K562 (cell line): Measurements from ENCODE around the gene SKIL. TPM values are rescaled to one million over a fixed set of nuclear protein-coding genes. Genes with fewer than 3 reads are reported as not detected.

Experiments
- ATAC-seq: fragments of 200-7000 bp; cut with Tn5 transposase; 3 replicates; pipeline ENCODE4 v1.9.1; 2020; ENCODE audit warnings: moderate library complexity
- BruUV-seq: library from RNA; stranded (reverse); fragments of 400-500 nt; replicated peaks from 2 replicates; lab custom pipeline; 2021; lab: Mats Ljungman, UMichigan
- CTCF ChIA-PET: fragments of 300-600 bp; formaldehyde crosslinking; extraction: SDS; loops from one replicate; lab custom pipeline; 2021; ENCODE audit warnings: low intra/inter-chr PET ratio; lab: Yijun Ruan, JAX
- POLR2A ChIA-PET: fragments of 300-600, 350-650 bp; sonication (Branson Sonifier 250); formaldehyde crosslinking; extraction: SDS; loops from one replicate; lab custom pipeline; 2021; ENCODE audit warnings: antibody characterized with exemption, inconsistent platforms; lab: Yijun Ruan, JAX
- DNase-seq, 4 experiments: peaks; one replicate each; pipeline versions ENCODE4 v3.0.0 to v3.0.0-alpha.2; 2011 to 2018; ENCODE audit warnings: low spot score in 3 of 4, mixed read lengths in 3 of 4; ENCODE audit errors: extremely low read depth in 1 of 4
- FAIRE-seq: peaks from 2 replicates; lab custom pipeline; 2011; peaks lifted over from hg19 to GRCh38; lab: Jason Lieb, UNC
- H2AFZ ChIP-seq: 2 replicates; pipeline ENCODE4 v1.6.0; 2011; ENCODE audit warnings: low read depth, low read length, control low read depth, inconsistent platforms
- H3K27ac ChIP-seq: fragments of 200-600 bp; 3 replicates; pipeline ENCODE4 v1.8.0; 2011; ENCODE audit warnings: low read depth, mild to moderate bottlenecking, control low read depth, inconsistent platforms, low read length, moderate library complexity, mixed read lengths; ENCODE audit errors: extremely low read depth
- H3K27me3 ChIP-seq, 2 experiments: fragments of 300-600 bp in 1 of 2; 2 replicates in 1 of 2; 3 replicates in 1 of 2; pipeline versions ENCODE4 v1.6.0 to v1.8.0; 2011; ENCODE audit warnings: inconsistent platforms in 2 of 2, low read length in 2 of 2, mild to moderate bottlenecking in 1 of 2, mixed read lengths in 1 of 2, moderate library complexity in 1 of 2; ENCODE audit not compliant: control insufficient read depth in 2 of 2, insufficient read depth in 2 of 2
- H3K36me3 ChIP-seq: fragments of 300-600 bp; 3 replicates; pipeline ENCODE4 v1.8.0; 2011; ENCODE audit warnings: mild to moderate bottlenecking, low read length, inconsistent platforms; ENCODE audit not compliant: control insufficient read depth, insufficient read depth
- H3K4me1 ChIP-seq, 2 experiments: fragments of 200-600 bp in 1 of 2; replicated peaks in 1 of 2; 2 replicates in 1 of 2; 3 replicates in 1 of 2; pipeline versions ENCODE4 v1.5.1 to v1.8.0; 2011; ENCODE audit warnings: inconsistent platforms in 2 of 2, low read length in 2 of 2, mild to moderate bottlenecking in 1 of 2, mixed read lengths in 1 of 2, moderate library complexity in 1 of 2; ENCODE audit not compliant: control insufficient read depth in 2 of 2, insufficient read depth in 2 of 2
- H3K4me2 ChIP-seq: 2 replicates; pipeline ENCODE4 v1.6.1; 2011; ENCODE audit warnings: low read length, control low read depth, inconsistent platforms, mixed read lengths; ENCODE audit not compliant: insufficient read depth
- H3K4me3 ChIP-seq: fragments of 200-600 bp; sonication (generic), shearing (Covaris generic); 2 replicates; pipeline ENCODE4 v1.5.1; 2016; ENCODE audit warnings: control low read depth, inconsistent platforms
- H3K79me2 ChIP-seq: fragments of 200-600 bp; 3 replicates; pipeline ENCODE4 v1.8.0; 2011; ENCODE audit warnings: low read length, inconsistent platforms; ENCODE audit not compliant: control insufficient read depth, insufficient read depth
- H3K9ac ChIP-seq, 2 experiments: 2 replicates each; pipeline versions ENCODE4 v1.6.0 to v1.6.1; 2011; ENCODE audit warnings: low read depth in 2 of 2, low read length in 2 of 2, control low read depth in 1 of 2, inconsistent platforms in 1 of 2, mild to moderate bottlenecking in 1 of 2, mixed read lengths in 1 of 2; ENCODE audit not compliant: insufficient read depth in 1 of 2
- H3K9me1 ChIP-seq: one replicate; pipeline ENCODE4 v1.6.0; 2011; ENCODE audit warnings: inconsistent platforms, mild to moderate bottlenecking, low read length, moderate library complexity; ENCODE audit not compliant: control insufficient read depth, insufficient read depth
- H3K9me3 ChIP-seq: replicated peaks from 2 replicates; pipeline ENCODE4 v1.5.1; 2011; ENCODE audit warnings: low read depth, low read length, inconsistent platforms; ENCODE audit not compliant: control insufficient read depth, insufficient read depth
- H4K20me1 ChIP-seq: replicated peaks from 2 replicates; pipeline ENCODE4 v1.6.1; 2011; ENCODE audit warnings: low read length, inconsistent platforms, mixed read lengths; ENCODE audit not compliant: control insufficient read depth, insufficient read depth
- ARNT ChIP-seq, 2 experiments: fragments of 450-650 bp; IDR thresholded peaks; 2 replicates each; pipeline ENCODE4 v1.6.1; 2016; ENCODE audit warnings: mild to moderate bottlenecking in 1 of 2
- RAD21 ChIP-seq, 2 experiments: fragments of 250-450 bp in 1 of 2; fragments of 450-650 bp in 1 of 2; sonication (Bioruptor Pico) in 1 of 2; formaldehyde crosslinking in 1 of 2; IDR thresholded peaks in 1 of 2; conservative IDR thresholded peaks in 1 of 2; 2 replicates each; pipeline versions ENCODE4 v1.4.0 to v1.8.0; 2020 to 2022; ENCODE audit warnings: mild to moderate bottlenecking in 2 of 2, moderate library complexity in 1 of 2
- TEAD1 ChIP-seq, 2 experiments: fragments of 450-650 bp in 1 of 2; sonication (generic) in 1 of 2; formaldehyde crosslinking; IDR thresholded peaks; 2 replicates each; pipeline versions ENCODE4 v1.4.0 to v1.8.0; 2020 to 2022; ENCODE audit warnings: mild to moderate bottlenecking in 2 of 2, missing genetic modification reagents in 1 of 2
- YY1 ChIP-seq, 3 experiments: IDR thresholded peaks; 2 replicates each; pipeline ENCODE4 v1.6.1; 2011; ENCODE audit warnings: low read length in 2 of 3, mild to moderate bottlenecking in 2 of 3, moderate library complexity in 2 of 3, borderline replicate concordance in 1 of 3, control low read depth in 1 of 3, low read depth in 1 of 3; ENCODE audit not compliant: insufficient read depth in 3 of 3, insufficient replicate concordance in 2 of 3, control insufficient read depth in 1 of 3, insufficient read length in 1 of 3; ENCODE audit errors: extremely low read depth in 1 of 3
- ZKSCAN8 ChIP-seq: fragments of 200-800 bp; sonication (Bioruptor generic); IDR thresholded peaks from 2 replicates; pipeline ENCODE4 v1.6.1; 2016; ENCODE audit warnings: missing genetic modification characterization, missing compliant biosample characterization
- WGBS: fragments of 100-300 bp; shearing (Covaris generic); methylation state at CpG from one replicate; pipeline ENCODE4 v1.1.6; 2016; ENCODE audit warnings: low coverage, mixed read lengths; ENCODE audit not compliant: insufficient coverage; ENCODE audit errors: missing lambda C conversion rate; 5-methylcytosine and 5-hydroxymethylcytosine counted together
- in situ Hi-C: fragments of 300-500 bp; cut with MboI; formaldehyde crosslinking; loops from 4 replicates; pipeline ENCODE4 v1.15.0; 2018; ENCODE audit warnings: inconsistent platforms, mixed read lengths
- intact Hi-C: fragments of 100-400 bp; cut with micrococcal nuclease; formaldehyde crosslinking; loops from 2 replicates; pipeline ENCODE4 v1.14.2; 2022
- polyA plus RNA-seq, 8 experiments: library from polyadenylated mRNA; depleted of rRNA in 4 of 8; stranded (reverse) in 5 of 8; unstranded in 3 of 8; fragments of >200 nt; fragmentation: Nextera tagmentation in 2 of 8; fragmentation: Illumina TruSeq in 1 of 8; extraction: Ambion mirVana in 2 of 8; extraction: Trizol in 1 of 8; gene quantifications; 2 replicates each; pipeline versions ENCODE4 v1.2.1 to v1.2.3, GENCODE V29; 2011 to 2014; ENCODE audit warnings: inconsistent platforms in 1 of 8, missing spikeins in 1 of 8
- total RNA-seq, 7 experiments: library from RNA; depleted of rRNA in 6 of 7; stranded (reverse); fragments of >200 nt in 6 of 7; fragmentation: Illumina TruSeq in 2 of 7; extraction: Trizol in 2 of 7; gene quantifications; 2 replicates each; pipeline versions ENCODE4 v1.2.1 to v1.2.3, GENCODE V29; 2011 to 2021; ENCODE audit warnings: low replicate concordance in 1 of 7
- TF ChIP-seq, protein P1 (sequence below), 3 experiments: IDR thresholded peaks in 2 of 3; conservative IDR thresholded peaks in 1 of 3; 2 replicates each; pipeline ENCODE4 v1.5.1; 2011 to 2012; ENCODE audit warnings: low read length in 3 of 3, mild to moderate bottlenecking in 3 of 3, control low read depth in 2 of 3, improper control_type of control experiment in 1 of 3, inconsistent platforms in 1 of 3, low read depth in 1 of 3, mixed read lengths in 1 of 3, moderate library complexity in 1 of 3; ENCODE audit not compliant: insufficient read depth in 2 of 3

The SKIL gene
- total and polyA plus RNA-seq, 9 of the 15 experiments (the other 6 are each of a cell fraction or from before 2014, with no cell fraction given): 4.3 to 19.1 (median 9.7) TPM

- H3K79me2 ChIP-seq: no peaks in the 10 kb centered on the region
- 46% methylated on average over 8 of the region's 10 CpGs for WGBS
- peak in 1 of 4 experiments; percentile 39 for DNase-seq
- H3K36me3 ChIP-seq: no peaks in the 10 kb centered on the region
- H3K4me1 ChIP-seq: peaks cover 3 to 6% of the 10 kb centered on the region in 2 experiments; a peak in 2 of 5 replicates
- FAIRE-seq: no peak
- H3K9ac ChIP-seq: peak overlapping the region in 1 of 2 experiments; percentile 21; a peak in 1 of 4 replicates
- no peaks in the 10 kb centered on the region for H3K9me1 ChIP-seq
- no peak overlapping the region for H3K4me2 ChIP-seq
- no TSS peak for BruUV-seq
- H3K27me3 ChIP-seq: peaks cover 0 to 8% of the 10 kb centered on the region in 2 experiments; a peak in 1 of 5 replicates
- CTCF ChIA-PET: no interaction called here
- no peaks in the 10 kb centered on the region for H3K9me3 ChIP-seq
- intact Hi-C loops: no loop called here
- in situ Hi-C loops: no loop called here
- peak; percentile 80 for ATAC-seq
- H4K20me1 ChIP-seq: no peaks in the 10 kb centered on the region
- TF ChIP-seq ZKSCAN8 (CRISPR knock-in tag) (no peak), RAD21 (CRISPR knock-in tag; conservative IDR thresholded peaks at IDR 0.05 in 1 of 2, IDR thresholded peaks at IDR 0.05 in 1 of 2) (peak in 1 of 2 experiments; percentile 31; a peak in 3 of 4 replicates), ARNT (IDR thresholded peaks at IDR 0.05) (no peak), TEAD1 (CRISPR knock-in tag; IDR thresholded peaks at IDR 0.05) (no peak), YY1 (IDR thresholded peaks at IDR 0.05; ENCODE audit: borderline replicate concordance in 1 of 3, control insufficient read depth in 1 of 3, extremely low read depth in 1 of 3, insufficient read depth in 3 of 3, insufficient read length in 1 of 3, insufficient replicate concordance in 2 of 3, low read depth in 1 of 3, low read length in 2 of 3) (peak in 1 of 3 experiments; percentile 25)
- TF ChIP-seq, protein P1, sequence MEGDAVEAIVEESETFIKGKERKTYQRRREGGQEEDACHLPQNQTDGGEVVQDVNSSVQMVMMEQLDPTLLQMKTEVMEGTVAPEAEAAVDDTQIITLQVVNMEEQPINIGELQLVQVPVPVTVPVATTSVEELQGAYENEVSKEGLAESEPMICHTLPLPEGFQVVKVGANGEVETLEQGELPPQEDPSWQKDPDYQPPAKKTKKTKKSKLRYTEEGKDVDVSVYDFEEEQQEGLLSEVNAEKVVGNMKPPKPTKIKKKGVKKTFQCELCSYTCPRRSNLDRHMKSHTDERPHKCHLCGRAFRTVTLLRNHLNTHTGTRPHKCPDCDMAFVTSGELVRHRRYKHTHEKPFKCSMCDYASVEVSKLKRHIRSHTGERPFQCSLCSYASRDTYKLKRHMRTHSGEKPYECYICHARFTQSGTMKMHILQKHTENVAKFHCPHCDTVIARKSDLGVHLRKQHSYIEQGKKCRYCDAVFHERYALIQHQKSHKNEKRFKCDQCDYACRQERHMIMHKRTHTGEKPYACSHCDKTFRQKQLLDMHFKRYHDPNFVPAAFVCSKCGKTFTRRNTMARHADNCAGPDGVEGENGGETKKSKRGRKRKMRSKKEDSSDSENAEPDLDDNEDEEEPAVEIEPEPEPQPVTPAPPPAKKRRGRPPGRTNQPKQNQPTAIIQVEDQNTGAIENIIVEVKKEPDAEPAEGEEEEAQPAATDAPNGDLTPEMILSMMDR (IDR thresholded peaks at IDR 0.05 in 2 of 3, conservative IDR thresholded peaks at IDR 0.05 in 1 of 3; ENCODE audit: insufficient read depth in 2 of 3, low read depth in 1 of 3, low read length in 3 of 3): peak in 2 of 3 experiments; percentile 11 to 28; a peak in 3 of 6 replicates
- H3K4me3 ChIP-seq: no peak overlapping the region
- POLR2A ChIA-PET: interaction anchor here (0.9 to 1.7 kb wide), 4 partner anchors 9 to 12 kb away, joined by 3 to 5 read pairs (median 4); no protein-coding TSS in a partner anchor
- peak overlapping the region; percentile 78 for H2AFZ ChIP-seq
- H3K27ac ChIP-seq: no peak overlapping the region
Observed at GRCh38 chr3:170437696-170438407, 80.3 kb downstream of the SKIL start.
